Panc1 (cell line): Measurements from ENCODE around the gene VAT1.

Experiments used
- POLR2AphosphoS5 ChIP-seq: IDR thresholded peaks from 2 replicates; pipeline ENCODE4 v1.6.1; 2012; ENCODE audit warnings: mild to moderate bottlenecking, low read depth, low read length, moderate library complexity
- TF ChIP-seq, protein P1 (sequence below): fragments of 450-650 bp; IDR thresholded peaks from 2 replicates; pipeline ENCODE4 v1.5.1; 2017; ENCODE audit warnings: mild to moderate bottlenecking
- TF ChIP-seq, protein P2 (sequence below), 2 experiments: IDR thresholded peaks; 2 replicates each; pipeline ENCODE4 v1.6.1; 2011 to 2012; ENCODE audit warnings: low read depth in 2 of 2, control low read depth in 1 of 2, low read length in 1 of 2, mild to moderate bottlenecking in 1 of 2, moderate library complexity in 1 of 2; ENCODE audit not compliant: insufficient read depth in 1 of 2

DNA sequence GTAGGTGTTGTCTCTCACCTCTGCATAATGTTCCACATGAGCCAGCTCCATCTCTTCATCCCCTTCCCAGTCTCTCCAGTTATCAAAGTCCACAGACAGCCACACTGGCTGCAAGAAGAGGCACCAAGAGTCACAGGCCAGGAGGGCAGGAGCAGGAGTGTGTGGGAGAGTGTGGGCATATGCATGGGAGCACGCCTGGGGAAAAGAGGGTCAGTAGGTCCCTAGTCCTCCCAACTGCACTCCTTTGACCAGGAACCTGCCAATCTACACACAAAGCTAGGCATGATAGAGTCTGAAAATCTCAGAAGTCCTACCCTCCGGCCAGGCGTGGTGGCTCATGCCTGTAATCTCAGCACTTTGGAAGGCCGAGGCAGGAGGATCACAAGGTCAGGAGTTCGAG is 50.6 kb downstream of the VAT1 start:
- TF ChIP-seq POLR2AphosphoS5, result no peak
- TF ChIP-seq, protein P1, sequence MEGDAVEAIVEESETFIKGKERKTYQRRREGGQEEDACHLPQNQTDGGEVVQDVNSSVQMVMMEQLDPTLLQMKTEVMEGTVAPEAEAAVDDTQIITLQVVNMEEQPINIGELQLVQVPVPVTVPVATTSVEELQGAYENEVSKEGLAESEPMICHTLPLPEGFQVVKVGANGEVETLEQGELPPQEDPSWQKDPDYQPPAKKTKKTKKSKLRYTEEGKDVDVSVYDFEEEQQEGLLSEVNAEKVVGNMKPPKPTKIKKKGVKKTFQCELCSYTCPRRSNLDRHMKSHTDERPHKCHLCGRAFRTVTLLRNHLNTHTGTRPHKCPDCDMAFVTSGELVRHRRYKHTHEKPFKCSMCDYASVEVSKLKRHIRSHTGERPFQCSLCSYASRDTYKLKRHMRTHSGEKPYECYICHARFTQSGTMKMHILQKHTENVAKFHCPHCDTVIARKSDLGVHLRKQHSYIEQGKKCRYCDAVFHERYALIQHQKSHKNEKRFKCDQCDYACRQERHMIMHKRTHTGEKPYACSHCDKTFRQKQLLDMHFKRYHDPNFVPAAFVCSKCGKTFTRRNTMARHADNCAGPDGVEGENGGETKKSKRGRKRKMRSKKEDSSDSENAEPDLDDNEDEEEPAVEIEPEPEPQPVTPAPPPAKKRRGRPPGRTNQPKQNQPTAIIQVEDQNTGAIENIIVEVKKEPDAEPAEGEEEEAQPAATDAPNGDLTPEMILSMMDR, result no peak
- TF ChIP-seq, protein P2, sequence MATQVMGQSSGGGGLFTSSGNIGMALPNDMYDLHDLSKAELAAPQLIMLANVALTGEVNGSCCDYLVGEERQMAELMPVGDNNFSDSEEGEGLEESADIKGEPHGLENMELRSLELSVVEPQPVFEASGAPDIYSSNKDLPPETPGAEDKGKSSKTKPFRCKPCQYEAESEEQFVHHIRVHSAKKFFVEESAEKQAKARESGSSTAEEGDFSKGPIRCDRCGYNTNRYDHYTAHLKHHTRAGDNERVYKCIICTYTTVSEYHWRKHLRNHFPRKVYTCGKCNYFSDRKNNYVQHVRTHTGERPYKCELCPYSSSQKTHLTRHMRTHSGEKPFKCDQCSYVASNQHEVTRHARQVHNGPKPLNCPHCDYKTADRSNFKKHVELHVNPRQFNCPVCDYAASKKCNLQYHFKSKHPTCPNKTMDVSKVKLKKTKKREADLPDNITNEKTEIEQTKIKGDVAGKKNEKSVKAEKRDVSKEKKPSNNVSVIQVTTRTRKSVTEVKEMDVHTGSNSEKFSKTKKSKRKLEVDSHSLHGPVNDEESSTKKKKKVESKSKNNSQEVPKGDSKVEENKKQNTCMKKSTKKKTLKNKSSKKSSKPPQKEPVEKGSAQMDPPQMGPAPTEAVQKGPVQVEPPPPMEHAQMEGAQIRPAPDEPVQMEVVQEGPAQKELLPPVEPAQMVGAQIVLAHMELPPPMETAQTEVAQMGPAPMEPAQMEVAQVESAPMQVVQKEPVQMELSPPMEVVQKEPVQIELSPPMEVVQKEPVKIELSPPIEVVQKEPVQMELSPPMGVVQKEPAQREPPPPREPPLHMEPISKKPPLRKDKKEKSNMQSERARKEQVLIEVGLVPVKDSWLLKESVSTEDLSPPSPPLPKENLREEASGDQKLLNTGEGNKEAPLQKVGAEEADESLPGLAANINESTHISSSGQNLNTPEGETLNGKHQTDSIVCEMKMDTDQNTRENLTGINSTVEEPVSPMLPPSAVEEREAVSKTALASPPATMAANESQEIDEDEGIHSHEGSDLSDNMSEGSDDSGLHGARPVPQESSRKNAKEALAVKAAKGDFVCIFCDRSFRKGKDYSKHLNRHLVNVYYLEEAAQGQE (IDR thresholded peaks at IDR 0.05; ENCODE audit: insufficient read depth in 1 of 2, low read depth in 2 of 2, low read length in 1 of 2), result no peak
